K562 (cell line): ENCODE results near the gene CACNG7. TPM values are rescaled to one million over a fixed set of nuclear protein-coding genes. Genes with fewer than 3 reads are reported as not detected.

Experiments used
- ARID1B ChIP-seq: fragments of 450-650 bp; IDR thresholded peaks from 2 replicates; pipeline ENCODE4 v1.6.1; 2016; ENCODE audit warnings: antibody characterized with exemption, mild to moderate bottlenecking, inconsistent platforms
- E4F1 ChIP-seq: fragments of 250-450 bp; sonication (Bioruptor Pico); IDR thresholded peaks from 2 replicates; pipeline ENCODE4 v1.5.0; 2021; ENCODE audit warnings: mild to moderate bottlenecking, borderline replicate concordance
- EGR1 ChIP-seq: fragments of 450-650 bp; conservative IDR thresholded peaks from 2 replicates; pipeline ENCODE4 v1.6.1; 2017; ENCODE audit warnings: mild to moderate bottlenecking
- NFIC ChIP-seq: fragments of 450-650 bp; IDR thresholded peaks from 2 replicates; pipeline ENCODE4 v1.6.1; 2017; ENCODE audit warnings: mild to moderate bottlenecking, inconsistent platforms
- RB1 ChIP-seq: fragments of 450-650 bp; IDR thresholded peaks from 2 replicates; pipeline ENCODE4 v1.6.1; 2017; ENCODE audit warnings: low read depth, mild to moderate bottlenecking
- SAFB2 ChIP-seq: fragments of 200-400 bp; formaldehyde crosslinking; IDR thresholded peaks from 2 replicates; pipeline ENCODE4 v1.6.1; 2018; ENCODE audit warnings: borderline replicate concordance, low read length, low read depth, moderate library complexity; ENCODE audit not compliant: severe bottlenecking
- SMARCA4 ChIP-seq: fragments of 450-650 bp; IDR thresholded peaks from 2 replicates; pipeline ENCODE4 v1.6.1; 2016
- SMC3 ChIP-seq: conservative IDR thresholded peaks from 2 replicates; pipeline ENCODE4 v1.6.1; 2011; ENCODE audit warnings: low read depth, low read length, improper control_type of control experiment; ENCODE audit not compliant: insufficient read depth
- TBP ChIP-seq: optimal IDR thresholded peaks from 2 replicates; pipeline ENCODE3; 2011; ENCODE audit warnings: low read depth, low read length, improper control_type of control experiment
- ZNF124 ChIP-seq: sonication (generic); formaldehyde crosslinking; IDR thresholded peaks from 2 replicates; pipeline ENCODE4 v1.8.1; 2022; ENCODE audit warnings: missing genetic modification reagents
- polyA plus RNA-seq, 8 experiments: library from polyadenylated mRNA; depleted of rRNA in 4 of 8; stranded (reverse) in 5 of 8; unstranded in 3 of 8; fragments of >200 nt; fragmentation: Nextera tagmentation in 2 of 8; fragmentation: Illumina TruSeq in 1 of 8; extraction: Ambion mirVana in 2 of 8; extraction: Trizol in 1 of 8; gene quantifications; 2 replicates each; pipeline versions ENCODE4 v1.2.1 to v1.2.3, GENCODE V29; 2011 to 2014; ENCODE audit warnings: inconsistent platforms in 1 of 8, missing spikeins in 1 of 8
- total RNA-seq, 7 experiments: library from RNA; depleted of rRNA in 6 of 7; stranded (reverse); fragments of >200 nt in 6 of 7; fragmentation: Illumina TruSeq in 2 of 7; extraction: Trizol in 2 of 7; gene quantifications; 2 replicates each; pipeline versions ENCODE4 v1.2.1 to v1.2.3, GENCODE V29; 2011 to 2021; ENCODE audit warnings: low replicate concordance in 1 of 7
- TF ChIP-seq, protein P1 (sequence below): IDR thresholded peaks from 2 replicates; pipeline ENCODE4 v1.6.1; 2011; ENCODE audit warnings: borderline replicate concordance, low read depth, mild to moderate bottlenecking, moderate library complexity, low read length; ENCODE audit not compliant: insufficient read depth, poor library complexity, severe bottlenecking
- TF ChIP-seq, protein P2 (sequence below), 2 experiments: fragments of 450-650 bp; formaldehyde crosslinking in 1 of 2; IDR thresholded peaks; 2 replicates each; pipeline versions ENCODE4 v1.4.0 to v1.6.1; 2014 to 2020; ENCODE audit warnings: mild to moderate bottlenecking in 2 of 2, borderline replicate concordance in 1 of 2, low read depth in 1 of 2

The CACNG7 gene
- total and polyA plus RNA-seq, 9 of the 15 experiments (the other 6 are each of a cell fraction or from before 2014, with no cell fraction given) = not detected

DNA sequence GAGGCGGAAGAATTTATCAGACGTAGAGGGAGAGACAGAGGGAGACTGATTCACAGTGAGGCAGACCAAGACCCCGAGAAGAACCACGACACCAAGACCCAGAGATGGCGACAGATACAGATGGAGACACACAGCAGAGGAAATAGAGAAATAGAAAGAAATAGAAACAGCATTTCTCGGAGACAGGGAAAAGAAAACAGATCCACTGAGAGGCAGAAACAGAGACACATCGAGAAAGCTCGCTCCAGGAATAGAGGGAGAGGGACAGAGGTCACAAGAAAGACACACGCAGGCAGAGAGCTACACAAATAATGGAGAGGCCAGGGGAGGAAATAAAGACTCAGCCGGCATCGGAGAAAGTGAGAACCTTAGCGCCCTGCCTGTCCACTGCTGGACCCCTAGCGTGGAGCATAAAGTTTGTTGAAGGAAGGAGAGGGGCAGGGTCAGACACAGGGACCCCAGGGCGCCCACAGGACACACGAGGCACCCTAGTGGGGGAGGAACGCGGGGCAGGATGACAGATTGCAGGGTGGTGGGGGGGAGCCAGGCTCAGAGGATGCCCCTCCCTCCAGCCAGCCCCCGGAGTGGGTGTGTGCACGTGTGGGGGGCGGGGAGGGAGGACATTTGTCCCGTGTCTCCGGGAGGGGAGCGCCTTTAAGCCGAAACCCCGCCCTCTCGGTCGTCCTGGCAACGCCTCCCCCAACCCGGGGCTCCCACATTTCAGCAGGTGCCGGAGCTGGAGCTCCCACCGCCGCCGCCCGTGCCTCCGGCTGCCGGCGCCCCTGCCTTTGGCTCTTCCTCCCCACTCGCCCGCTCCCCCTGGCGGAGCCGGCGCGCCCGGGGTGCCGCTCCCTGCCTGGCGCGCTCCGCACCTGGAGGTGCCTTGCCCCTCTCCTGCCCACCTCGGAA, 27.3 kb upstream of the CACNG7 start, which contains the start of gene PRKCG (continued):
- TF ChIP-seq E4F1 = no peak
- TF ChIP-seq SMC3 = 0 out of 2 replicates have a peak, but pooled peaks have one; percentile 14
- 0 out of 2 replicates have a peak, but pooled peaks have one; percentile 5 for TF ChIP-seq ARID1B
- TF ChIP-seq, protein P1, sequence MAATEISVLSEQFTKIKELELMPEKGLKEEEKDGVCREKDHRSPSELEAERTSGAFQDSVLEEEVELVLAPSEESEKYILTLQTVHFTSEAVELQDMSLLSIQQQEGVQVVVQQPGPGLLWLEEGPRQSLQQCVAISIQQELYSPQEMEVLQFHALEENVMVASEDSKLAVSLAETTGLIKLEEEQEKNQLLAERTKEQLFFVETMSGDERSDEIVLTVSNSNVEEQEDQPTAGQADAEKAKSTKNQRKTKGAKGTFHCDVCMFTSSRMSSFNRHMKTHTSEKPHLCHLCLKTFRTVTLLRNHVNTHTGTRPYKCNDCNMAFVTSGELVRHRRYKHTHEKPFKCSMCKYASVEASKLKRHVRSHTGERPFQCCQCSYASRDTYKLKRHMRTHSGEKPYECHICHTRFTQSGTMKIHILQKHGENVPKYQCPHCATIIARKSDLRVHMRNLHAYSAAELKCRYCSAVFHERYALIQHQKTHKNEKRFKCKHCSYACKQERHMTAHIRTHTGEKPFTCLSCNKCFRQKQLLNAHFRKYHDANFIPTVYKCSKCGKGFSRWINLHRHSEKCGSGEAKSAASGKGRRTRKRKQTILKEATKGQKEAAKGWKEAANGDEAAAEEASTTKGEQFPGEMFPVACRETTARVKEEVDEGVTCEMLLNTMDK = peak; percentile 87
- no peak for TF ChIP-seq NFIC
- TF ChIP-seq SAFB2 = no peak
- TF ChIP-seq SMARCA4 = peak; percentile 6; the same call in 1 of the 2 replicates
- TF ChIP-seq, protein P2, sequence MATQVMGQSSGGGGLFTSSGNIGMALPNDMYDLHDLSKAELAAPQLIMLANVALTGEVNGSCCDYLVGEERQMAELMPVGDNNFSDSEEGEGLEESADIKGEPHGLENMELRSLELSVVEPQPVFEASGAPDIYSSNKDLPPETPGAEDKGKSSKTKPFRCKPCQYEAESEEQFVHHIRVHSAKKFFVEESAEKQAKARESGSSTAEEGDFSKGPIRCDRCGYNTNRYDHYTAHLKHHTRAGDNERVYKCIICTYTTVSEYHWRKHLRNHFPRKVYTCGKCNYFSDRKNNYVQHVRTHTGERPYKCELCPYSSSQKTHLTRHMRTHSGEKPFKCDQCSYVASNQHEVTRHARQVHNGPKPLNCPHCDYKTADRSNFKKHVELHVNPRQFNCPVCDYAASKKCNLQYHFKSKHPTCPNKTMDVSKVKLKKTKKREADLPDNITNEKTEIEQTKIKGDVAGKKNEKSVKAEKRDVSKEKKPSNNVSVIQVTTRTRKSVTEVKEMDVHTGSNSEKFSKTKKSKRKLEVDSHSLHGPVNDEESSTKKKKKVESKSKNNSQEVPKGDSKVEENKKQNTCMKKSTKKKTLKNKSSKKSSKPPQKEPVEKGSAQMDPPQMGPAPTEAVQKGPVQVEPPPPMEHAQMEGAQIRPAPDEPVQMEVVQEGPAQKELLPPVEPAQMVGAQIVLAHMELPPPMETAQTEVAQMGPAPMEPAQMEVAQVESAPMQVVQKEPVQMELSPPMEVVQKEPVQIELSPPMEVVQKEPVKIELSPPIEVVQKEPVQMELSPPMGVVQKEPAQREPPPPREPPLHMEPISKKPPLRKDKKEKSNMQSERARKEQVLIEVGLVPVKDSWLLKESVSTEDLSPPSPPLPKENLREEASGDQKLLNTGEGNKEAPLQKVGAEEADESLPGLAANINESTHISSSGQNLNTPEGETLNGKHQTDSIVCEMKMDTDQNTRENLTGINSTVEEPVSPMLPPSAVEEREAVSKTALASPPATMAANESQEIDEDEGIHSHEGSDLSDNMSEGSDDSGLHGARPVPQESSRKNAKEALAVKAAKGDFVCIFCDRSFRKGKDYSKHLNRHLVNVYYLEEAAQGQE (IDR thresholded peaks at IDR 0.05; ENCODE audit: borderline replicate concordance) = peak; percentile 43; the same call in 1 of the 2 replicates
- TF ChIP-seq, protein P2 (CRISPR knock-in tag; IDR thresholded peaks at IDR 0.05; ENCODE audit: low read depth) = no peak
- no peak for TF ChIP-seq ZNF124 (CRISPR knock-in tag)
- no peak for TF ChIP-seq TBP
- 0 out of 2 replicates have a peak, but pooled peaks have one; percentile 39 for TF ChIP-seq RB1
- peak; percentile 84 for TF ChIP-seq EGR1
